A549 (cell line): ENCODE measurements around the gene CNOT3. TPM values are rescaled to one million over a fixed set of nuclear protein-coding genes. Genes with fewer than 3 reads are reported as not detected.

Source experiments
- ATAC-seq, 2 experiments: fragments of 200-7000 bp in 1 of 2; fragments of >200 bp in 1 of 2; cut with Nextera tagmentation in 1 of 2; cut with Tn5 transposase in 1 of 2; 3 replicates each; pipeline versions ENCODE4 v1.8.0 to v1.9.1; 2018 to 2020; ENCODE audit warnings: mild to moderate bottlenecking in 1 of 2, moderate library complexity in 1 of 2
- CTCF ChIA-PET: fragments of 300-600 bp; sonication (Branson Sonifier 250); formaldehyde crosslinking; extraction: SDS; loops from one replicate; lab custom pipeline; 2021; ENCODE audit warnings: antibody characterized with exemption, inconsistent platforms; lab: Yijun Ruan, JAX
- POLR2A ChIA-PET: fragments of 350-600 bp; formaldehyde crosslinking; extraction: SDS; loops from one replicate; lab custom pipeline; 2021; ENCODE audit warnings: antibody characterized with exemption, inconsistent platforms; lab: Yijun Ruan, JAX
- DNase-seq, 2 experiments: peaks; one replicate each; pipeline versions ENCODE4 v3.0.0 to v3.0.0-alpha.2; 2011 to 2016; ENCODE audit warnings: low read depth in 1 of 2, low spot score in 1 of 2
- FAIRE-seq: peaks from 2 replicates; lab custom pipeline; 2011; peaks lifted over from hg19 to GRCh38; lab: Jason Lieb, UNC
- H3K27ac ChIP-seq, 2 experiments: fragments of >200 bp; sonication (Bioruptor Twin); formaldehyde crosslinking; 3 replicates each; pipeline ENCODE4 v1.5.1; 2016 to 2017
- H3K4me1 ChIP-seq: fragments of >200 bp; sonication (Bioruptor Twin); formaldehyde crosslinking; 3 replicates; pipeline ENCODE4 v1.6.1; 2016
- H3K4me2 ChIP-seq: fragments of >200 bp; sonication (Bioruptor Twin); formaldehyde crosslinking; 3 replicates; pipeline ENCODE4 v1.6.1; 2016
- H3K4me3 ChIP-seq: fragments of >200 bp; sonication (Bioruptor Twin); formaldehyde crosslinking; 3 replicates; pipeline ENCODE4 v1.5.1; 2016
- H3K9me3 ChIP-seq: fragments of >200 bp; sonication (Bioruptor Twin); formaldehyde crosslinking; 3 replicates; pipeline ENCODE4 v1.6.1; 2016
- BHLHE40 ChIP-seq: IDR thresholded peaks from 2 replicates; pipeline ENCODE4 v1.6.1; 2012; ENCODE audit warnings: low read depth, low read length, inconsistent platforms
- CHD4 ChIP-seq: fragments of 200-600 bp; sonication (generic); IDR thresholded peaks from 2 replicates; pipeline ENCODE4 v1.6.1; 2016; ENCODE audit warnings: antibody characterized with exemption, mild to moderate bottlenecking, borderline replicate concordance
- CTCF ChIP-seq: fragments of >200 bp; sonication (Bioruptor Twin); formaldehyde crosslinking; IDR thresholded peaks from 3 replicates; pipeline ENCODE4 v1.5.1; 2016
- EHF ChIP-seq: fragments of 250-450 bp; sonication (Bioruptor Pico); IDR thresholded peaks from 2 replicates; pipeline ENCODE4 v1.5.0; 2020; ENCODE audit warnings: mild to moderate bottlenecking
- EHMT2 ChIP-seq: fragments of 200-600 bp; sonication (generic); IDR thresholded peaks from 2 replicates; pipeline ENCODE4 v1.6.1; 2016; ENCODE audit warnings: antibody characterized with exemption, low read depth, mild to moderate bottlenecking, moderate library complexity
- ELK1 ChIP-seq: fragments of 150-350 bp; IDR thresholded peaks from 2 replicates; pipeline ENCODE4 v1.6.1; 2014; ENCODE audit warnings: low read depth, mild to moderate bottlenecking, low read length
- ESRRA ChIP-seq: fragments of 150-350 bp; IDR thresholded peaks from 2 replicates; pipeline ENCODE4 v1.6.1; 2014; ENCODE audit warnings: mild to moderate bottlenecking, low read length, borderline replicate concordance
- FOSB ChIP-seq: fragments of 250-450 bp; sonication (Bioruptor Pico); IDR thresholded peaks from 2 replicates; pipeline ENCODE4 v1.5.0; 2020; ENCODE audit warnings: mild to moderate bottlenecking, moderate library complexity
- FOSL2 ChIP-seq, 2 experiments: fragments of 450-650 bp in 1 of 2; fragments of >200 bp in 1 of 2; sonication (Bioruptor Twin) in 1 of 2; formaldehyde crosslinking; IDR thresholded peaks; 2 replicates each; pipeline versions ENCODE4 v1.5.0 to v1.6.1; 2016 to 2020; ENCODE audit warnings: mild to moderate bottlenecking in 1 of 2, moderate library complexity in 1 of 2
- HES2 ChIP-seq: fragments of >200 bp; sonication (Bioruptor Twin); formaldehyde crosslinking; IDR thresholded peaks from 2 replicates; pipeline ENCODE4 v1.6.1; 2016
- HEYL ChIP-seq: fragments of 250-450 bp; sonication (Bioruptor Pico); IDR thresholded peaks from 2 replicates; pipeline ENCODE4 v1.8.0; 2021; ENCODE audit warnings: mild to moderate bottlenecking, moderate library complexity
- HOXA7 ChIP-seq: fragments of 250-450 bp; sonication (Bioruptor Pico); IDR thresholded peaks from 2 replicates; pipeline ENCODE4 v1.5.0; 2020; ENCODE audit warnings: mild to moderate bottlenecking, moderate library complexity
- HOXB13 ChIP-seq: fragments of 250-450 bp; sonication (Bioruptor Pico); IDR thresholded peaks from 2 replicates; pipeline ENCODE4 v1.5.0; 2020; ENCODE audit warnings: low read depth, mild to moderate bottlenecking, moderate library complexity
- HOXB5 ChIP-seq: fragments of 250-450 bp; sonication (Bioruptor Pico); IDR thresholded peaks from 2 replicates; pipeline ENCODE4 v1.5.0; 2020; ENCODE audit warnings: mild to moderate bottlenecking, moderate library complexity
- JUNB ChIP-seq: fragments of >200 bp; sonication (Bioruptor Twin); formaldehyde crosslinking; IDR thresholded peaks from 2 replicates; pipeline ENCODE4 v1.6.1; 2016
- KDM5A ChIP-seq: fragments of 200-600 bp; sonication (generic); IDR thresholded peaks from 2 replicates; pipeline ENCODE4 v1.6.1; 2016; ENCODE audit warnings: antibody characterized with exemption, mild to moderate bottlenecking
- MAX ChIP-seq: IDR thresholded peaks from 2 replicates; pipeline ENCODE4 v1.6.1; 2012
- NPAS2 ChIP-seq: fragments of 250-450 bp; sonication (Bioruptor Pico); IDR thresholded peaks from 2 replicates; pipeline ENCODE4 v1.8.0; 2022; ENCODE audit warnings: mild to moderate bottlenecking, moderate library complexity, borderline replicate concordance
- NR3C1 ChIP-seq: fragments of >200 bp; sonication (Bioruptor Twin); formaldehyde crosslinking; IDR thresholded peaks from 3 replicates; pipeline ENCODE4 v1.6.1; 2017
- PHF8 ChIP-seq: fragments of 200-600 bp; sonication (generic); IDR thresholded peaks from 2 replicates; pipeline ENCODE4 v1.6.1; 2016; ENCODE audit warnings: low read depth, mild to moderate bottlenecking, antibody characterized with exemption, moderate library complexity, borderline replicate concordance
- POLR2A ChIP-seq: IDR thresholded peaks from 2 replicates; pipeline ENCODE4 v1.6.1; 2012; ENCODE audit warnings: mild to moderate bottlenecking, low read length
- REST ChIP-seq: fragments of 200-600 bp; sonication (generic); IDR thresholded peaks from 2 replicates; pipeline ENCODE4 v1.6.1; 2016; ENCODE audit warnings: antibody characterized with exemption, mild to moderate bottlenecking, moderate library complexity
- RFX5 ChIP-seq: fragments of 450-650 bp; IDR thresholded peaks from 2 replicates; pipeline ENCODE4 v1.7.1; 2014; ENCODE audit warnings: antibody characterized with exemption, mild to moderate bottlenecking, moderate library complexity
- RNF2 ChIP-seq: fragments of 200-600 bp; sonication (generic); IDR thresholded peaks from 2 replicates; pipeline ENCODE4 v1.6.1; 2016; ENCODE audit warnings: low read depth, mild to moderate bottlenecking, antibody characterized with exemption, moderate library complexity, borderline replicate concordance
- SMC3 ChIP-seq: fragments of >200 bp; sonication (Bioruptor Twin); formaldehyde crosslinking; IDR thresholded peaks from 3 replicates; pipeline ENCODE4 v1.6.1; 2018; ENCODE audit warnings: inconsistent platforms
- SREBF2 ChIP-seq: fragments of 450-650 bp; IDR thresholded peaks from 2 replicates; pipeline ENCODE4 v1.6.1; 2014; ENCODE audit warnings: mild to moderate bottlenecking, moderate library complexity
- TFCP2L1 ChIP-seq: fragments of 250-450 bp; sonication (Bioruptor Pico); IDR thresholded peaks from 2 replicates; pipeline ENCODE4 v1.5.0; 2021; ENCODE audit warnings: mild to moderate bottlenecking
- TP53 ChIP-seq: fragments of 250-450 bp; sonication (Bioruptor Pico); IDR thresholded peaks from 2 replicates; pipeline ENCODE4 v1.5.0; 2021; ENCODE audit warnings: mild to moderate bottlenecking, moderate library complexity
- ZFP36 ChIP-seq: fragments of 450-650 bp; IDR thresholded peaks from 2 replicates; pipeline ENCODE4 v1.6.1; 2014; ENCODE audit warnings: borderline replicate concordance; ENCODE audit not compliant: partially characterized antibody
- WGBS: methylation state at CpG from one replicate; pipeline ENCODE4 v1.1.6; 2017; ENCODE audit errors: missing lambda C conversion rate; 5-methylcytosine and 5-hydroxymethylcytosine counted together
- polyA plus RNA-seq, 4 experiments: library from polyadenylated mRNA; depleted of rRNA in 3 of 4; stranded (reverse); fragments of >200 nt; fragmentation: RNase III in 1 of 4; extraction: RNeasy Plus Mini Kit Qiagen cat#74134 plus additional on column Dnase treatment in 1 of 4; gene quantifications; 2 replicates in 3 of 4; 3 replicates in 1 of 4; pipeline ENCODE4 v1.2.3, GENCODE V29; 2011 to 2017

CNOT3 gene
- polyA plus RNA-seq, 2 of the 4 experiments (the other 2 are of a cell fraction) = 24.9 to 59.2 TPM

- TF ChIP-seq TFCP2L1 (CRISPR knock-in tag) (no peak), KDM5A (no peak), SREBF2 (no peak)
Observed at GRCh38 chr19:54114340-54115108, 23.0 kb upstream of the CNOT3 start (continued).

GRCh38 chr19:54115109-54116063, 22.2 kb upstream of the CNOT3 start, which contains the start of the genes PRPF31 and TFPT:
Gene PRPF31 (plus strand): TSS chr19:54115754. CDS start chr19:54118279, 2,525 bp downstream.
Gene TFPT (minus strand): TSS chr19:54115657. CDS start chr19:54115269, 388 bp downstream.
- WGBS = 2% methylated on average over 60 of the region's 60 CpGs
- Histone ChIP-seq H3K27ac (peak within 1 kb of the TSS; percentile 84 to 93), H3K9me3 (no peaks in the 10 kb centered on the region), H3K4me2 (peak within 1 kb of the TSS; percentile 85), H3K4me1 (peaks cover 14% of the 10 kb centered on the region; the same call in 2 of the 3 replicates), H3K4me3 (peak within 1 kb of the TSS; percentile 95)
- FAIRE-seq (peak; percentile 98), DNase-seq (peak; percentile 99), ATAC-seq (peak; percentile 96 to 98)
- CTCF ChIA-PET = interaction anchor here (0.7 to 1.2 kb wide), 4 partner anchors 18 to 53 kb away, joined by 3 to 4 read pairs (median 3); no protein-coding TSS in a partner anchor
- POLR2A ChIA-PET = interaction anchor here (0.6 to 2.7 kb wide), 18 partner anchors 9 to 333 kb away, joined by 3 to 51 read pairs (median 4); partner anchors contain the start of genes CNOT3, LENG1, LENG8 and MBOAT7
- TF ChIP-seq ELK1 = no peak
- TF ChIP-seq FOSL2 (IDR thresholded peaks at IDR 0.05) = no peak
- no peak; the same call in 1 of the 2 replicates for TF ChIP-seq FOSL2 (CRISPR knock-in tag; IDR thresholded peaks at IDR 0.05)
- TF ChIP-seq HEYL (CRISPR knock-in tag) = no peak
- no peak for TF ChIP-seq HOXB13 (CRISPR knock-in tag)
- TF ChIP-seq EHMT2 = no peak
- TF ChIP-seq FOSB = no peak
- no peak for TF ChIP-seq NPAS2 (CRISPR knock-in tag)
- 0 out of 2 replicates have a peak, but pooled peaks have one; percentile 17 for TF ChIP-seq TP53
- TF ChIP-seq MAX = peak; percentile 98
- peak; percentile 61 for TF ChIP-seq REST
- TF ChIP-seq BHLHE40 = no peak
- TF ChIP-seq SMC3 = no peak
- TF ChIP-seq RNF2 = no peak
- no peak for TF ChIP-seq ZFP36
- 0 out of 2 replicates have a peak, but pooled peaks have one; percentile 26 for TF ChIP-seq HOXB5 (CRISPR knock-in tag)
- TF ChIP-seq POLR2A = peak; percentile 78
- TF ChIP-seq KDM5A = peak; percentile 96
- TF ChIP-seq PHF8 = peak; percentile 88; the same call in 1 of the 2 replicates
- TF ChIP-seq CTCF = no peak
- TF ChIP-seq ESRRA = no peak
- no peak for TF ChIP-seq JUNB
- TF ChIP-seq CHD4 = no peak
- TF ChIP-seq NR3C1 = no peak
- peak; percentile 73; the same call in 1 of the 2 replicates for TF ChIP-seq RFX5
- TF ChIP-seq EHF (CRISPR knock-in tag) = 0 out of 2 replicates have a peak, but pooled peaks have one; percentile 9
- no peak for TF ChIP-seq HOXA7 (CRISPR knock-in tag)
- TF ChIP-seq HES2 = no peak
